Endodermal cell (in vitro differentiated cells): Measurements from ENCODE around the gene MACROD2. TPM values are rescaled to one million over a fixed set of nuclear protein-coding genes. Genes with fewer than 3 reads are reported as not detected.

ENCODE experiments used
- DNase-seq: peaks from one replicate; pipeline ENCODE4 v3.0.0-alpha.2; 2017
- H3K27ac ChIP-seq: 2 replicates; pipeline ENCODE4 v1.5.1; 2013; ENCODE audit warnings: mild to moderate bottlenecking, low read depth, low read length, moderate library complexity
- H3K27me3 ChIP-seq: 2 replicates; pipeline ENCODE4 v1.6.1; 2013; ENCODE audit warnings: mild to moderate bottlenecking, low read length, moderate library complexity; ENCODE audit not compliant: insufficient read depth, control insufficient read depth, poor library complexity, severe bottlenecking
- H3K36me3 ChIP-seq: 2 replicates; pipeline ENCODE4 v1.7.0; 2013; ENCODE audit warnings: mild to moderate bottlenecking, low read length, moderate library complexity; ENCODE audit not compliant: control insufficient read depth, insufficient read depth
- H3K4me1 ChIP-seq: one replicate; pipeline ENCODE4 v1.7.0; 2013; ENCODE audit warnings: low read length; ENCODE audit not compliant: control insufficient read depth, insufficient read depth
- H3K4me3 ChIP-seq: 2 replicates; pipeline ENCODE4 v1.5.1; 2013; ENCODE audit warnings: mild to moderate bottlenecking, low read length, moderate library complexity
- H3K9ac ChIP-seq: 2 replicates; pipeline ENCODE4 v1.6.1; 2013; ENCODE audit warnings: mild to moderate bottlenecking, low read length, moderate library complexity; ENCODE audit not compliant: poor library complexity, severe bottlenecking; ENCODE audit errors: extremely low read depth
- H3K9me3 ChIP-seq: 2 replicates; pipeline ENCODE4 v1.6.1; 2013; ENCODE audit warnings: mild to moderate bottlenecking, low read length, moderate library complexity; ENCODE audit not compliant: control insufficient read depth
- H3K27ac Mint-ChIP-seq: 2 replicates; pipeline ENCODE4 v1.8.0; 2020; ENCODE audit warnings: mixed read lengths
- H3K27me3 Mint-ChIP-seq: 2 replicates; pipeline ENCODE4 v1.8.0; 2021; ENCODE audit warnings: mild to moderate bottlenecking, mixed read lengths; ENCODE audit not compliant: insufficient read depth
- H3K36me3 Mint-ChIP-seq: 2 replicates; pipeline ENCODE4 v1.8.0; 2020; ENCODE audit warnings: low read depth, mixed read lengths
- H3K4me1 Mint-ChIP-seq: 2 replicates; pipeline ENCODE4 v1.8.0; 2020; ENCODE audit warnings: mixed read lengths
- H3K4me3 Mint-ChIP-seq: 2 replicates; pipeline ENCODE4 v1.8.0; 2020; ENCODE audit warnings: mild to moderate bottlenecking, moderate library complexity, mixed read lengths
- H3K9me3 Mint-ChIP-seq: 2 replicates; pipeline ENCODE4 v1.8.0; 2020; ENCODE audit warnings: mild to moderate bottlenecking, mixed read lengths
- CTCF ChIP-seq: fragments of 200-600 bp; sonication (generic); conservative IDR thresholded peaks from 2 replicates; pipeline ENCODE4 v1.5.0; 2021; ENCODE audit warnings: antibody characterized with exemption, mild to moderate bottlenecking
- WGBS, 2 experiments: methylation state at CpG; one replicate each; pipeline versions ENCODE4 v1.1.5 to v1.1.7; 2013; ENCODE audit warnings: missing lambda C conversion rate in 2 of 2, mixed read lengths in 1 of 2; ENCODE audit not compliant: insufficient coverage in 1 of 2, insufficient read length in 1 of 2; 5-methylcytosine and 5-hydroxymethylcytosine counted together
- total RNA-seq, 2 donors: library from RNA; stranded (reverse); fragmentation: NEBNext Ultra II Directional in 1 of 2; extraction: Animal tissue kit (Norgen Biotek cat#: 25700) in 1 of 2; gene quantifications; 2 replicates in 1 of 2; 3 replicates in 1 of 2; pipeline ENCODE4 v1.2.1, GENCODE V29; 2021

MACROD2 gene
- total RNA-seq, 2 donors from 2014 or later = 2.3 to 4.8 TPM

GRCh38 chr20:14984305-14984704 lies 989.0 kb downstream of the MACROD2 start:
- H3K27me3 Mint-ChIP-seq = no peaks in the 10 kb centered on the region
- peaks cover 28% of the 10 kb centered on the region for H3K9me3 ChIP-seq
- H3K36me3 Mint-ChIP-seq = peaks cover 12% of the 10 kb centered on the region
- H3K4me1 ChIP-seq = no peaks in the 10 kb centered on the region
- H3K4me1 Mint-ChIP-seq = no peaks in the 10 kb centered on the region
- no peak overlapping the region for H3K27ac ChIP-seq
- no peak overlapping the region for H3K4me3 ChIP-seq
- no peak overlapping the region for H3K27ac Mint-ChIP-seq
- H3K27me3 ChIP-seq = no peaks in the 10 kb centered on the region
- H3K36me3 ChIP-seq = no peaks in the 10 kb centered on the region
- H3K9me3 Mint-ChIP-seq = peaks cover 45% of the 10 kb centered on the region
- TF ChIP-seq CTCF = no peak
- H3K9ac ChIP-seq = no peak overlapping the region
- no peak for DNase-seq
- 94% methylated on average over 3 of the region's 3 CpGs; no CpG with 5 or more reads in 1 of the 2 experiments for WGBS, 2 experiments
- no peak overlapping the region for H3K4me3 Mint-ChIP-seq

DNA sequence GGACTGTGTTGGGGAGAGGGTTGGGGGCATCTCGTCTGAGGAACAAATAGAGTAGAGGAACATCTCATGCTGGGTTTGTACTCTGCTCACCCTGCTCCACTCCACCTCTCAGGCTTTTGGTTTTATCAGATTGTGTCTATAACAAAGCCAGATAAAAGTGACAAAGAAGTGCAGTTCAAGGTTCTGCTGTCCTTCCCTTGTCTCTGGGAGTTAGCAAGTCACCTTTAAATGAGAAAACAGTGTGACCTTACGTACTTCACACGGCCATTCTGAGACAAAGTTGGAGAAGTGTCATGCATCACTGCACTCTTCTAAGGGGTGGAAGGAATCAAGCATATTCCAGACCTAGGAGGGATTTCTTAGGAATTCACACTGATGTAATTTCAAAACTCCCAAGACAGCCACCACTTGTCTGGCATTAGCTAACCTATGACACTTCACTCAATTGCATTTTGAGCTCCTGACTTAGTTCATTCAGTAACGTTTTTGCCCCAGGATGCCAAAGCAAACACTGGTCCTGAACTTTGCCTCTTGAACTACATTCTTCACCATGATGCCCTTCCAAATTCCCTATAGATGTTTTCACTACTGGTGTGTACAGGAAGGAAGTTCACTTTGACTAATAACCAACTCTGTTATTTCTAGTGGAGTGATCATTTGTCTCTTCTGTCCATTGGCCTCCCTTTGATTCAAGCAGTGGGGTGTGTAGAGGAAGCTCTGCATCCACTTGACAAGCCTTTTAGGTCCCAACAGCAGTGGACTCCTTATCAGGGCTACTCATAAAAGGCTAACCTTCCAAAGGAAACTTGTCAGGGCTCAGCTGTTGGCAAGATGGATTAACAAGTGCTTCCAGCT lies 989.7 kb downstream of the MACROD2 start:
- H3K27me3 Mint-ChIP-seq = no peaks in the 10 kb centered on the region
- H3K9ac ChIP-seq = no peak overlapping the region
- no peaks in the 10 kb centered on the region for H3K27me3 ChIP-seq
- H3K9me3 ChIP-seq = peaks cover 28% of the 10 kb centered on the region
- H3K4me1 ChIP-seq = no peaks in the 10 kb centered on the region
- no peak for DNase-seq
- H3K9me3 Mint-ChIP-seq = peaks cover 45% of the 10 kb centered on the region
- peaks cover 12% of the 10 kb centered on the region for H3K36me3 Mint-ChIP-seq
- H3K27ac ChIP-seq = no peak overlapping the region
- H3K27ac Mint-ChIP-seq = no peak overlapping the region
- no peak overlapping the region for H3K4me3 ChIP-seq
- TF ChIP-seq CTCF = no peak
- H3K4me1 Mint-ChIP-seq = no peaks in the 10 kb centered on the region
- no peaks in the 10 kb centered on the region for H3K36me3 ChIP-seq
- H3K4me3 Mint-ChIP-seq = no peak overlapping the region
- 82 to 83% methylated on average over 3 to 4 of the region's 4 CpGs for WGBS, 2 experiments

DNA sequence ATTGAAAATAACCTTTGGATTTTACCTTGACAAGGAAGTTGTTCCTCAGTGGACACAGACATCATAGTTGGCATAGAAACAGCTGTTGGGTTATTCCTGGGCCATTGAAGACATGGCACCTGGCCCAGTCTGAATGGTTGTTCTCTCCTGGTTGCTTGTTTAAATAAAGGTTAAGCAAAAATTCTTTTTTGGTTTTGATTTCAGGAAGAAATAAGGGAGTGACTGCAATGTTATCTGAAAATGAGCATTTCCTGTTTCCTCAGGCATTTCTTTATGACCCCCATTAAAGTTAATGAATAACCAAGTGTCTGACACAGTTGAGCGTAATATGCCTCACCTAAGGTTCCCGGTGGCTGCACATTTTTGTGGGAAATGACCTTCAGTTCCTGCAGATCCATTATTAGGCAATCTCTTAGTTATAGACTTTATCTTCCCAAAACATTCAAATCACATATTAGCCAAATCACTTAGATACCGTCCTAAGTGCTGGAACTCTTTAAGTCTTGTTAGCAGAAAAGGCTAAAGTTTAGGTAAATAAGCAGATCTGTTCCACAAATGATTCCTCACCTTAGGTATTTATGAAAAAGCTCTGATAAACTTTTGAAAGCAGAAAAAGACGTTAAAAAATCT lies 990.8 kb downstream of the MACROD2 start:
- no peak for DNase-seq
- Histone ChIP-seq H3K4me1 (no peaks in the 10 kb centered on the region), H3K9ac (no peak overlapping the region), H3K27me3 (no peaks in the 10 kb centered on the region), H3K27ac (no peak overlapping the region), H3K9me3 (peaks cover 28% of the 10 kb centered on the region), H3K36me3 (no peaks in the 10 kb centered on the region), H3K4me3 (no peak overlapping the region)
- H3K27ac Mint-ChIP-seq = no peak overlapping the region
- peaks cover 12% of the 10 kb centered on the region for H3K36me3 Mint-ChIP-seq
- H3K4me1 Mint-ChIP-seq = peaks cover 5% of the 10 kb centered on the region
- no peak overlapping the region for H3K4me3 Mint-ChIP-seq
- TF ChIP-seq CTCF = no peak
- 79 to 86% methylated on average over 4 of the region's 4 CpGs for WGBS, 2 experiments
- no peaks in the 10 kb centered on the region for H3K27me3 Mint-ChIP-seq
- H3K9me3 Mint-ChIP-seq = peaks cover 39% of the 10 kb centered on the region
